NCI-H128 (cell line): ENCODE data around the gene ESPL1.
A peak's percentile ranks its signal among the peaks of the same experiment; 100 is the strongest.

ENCODE experiments used
- DNase-seq: peaks from one replicate; lab custom pipeline; 2025; ENCODE audit not compliant: unreplicated experiment; lab: John Stamatoyannopoulos, UW

The ESPL1 gene

DNA sequence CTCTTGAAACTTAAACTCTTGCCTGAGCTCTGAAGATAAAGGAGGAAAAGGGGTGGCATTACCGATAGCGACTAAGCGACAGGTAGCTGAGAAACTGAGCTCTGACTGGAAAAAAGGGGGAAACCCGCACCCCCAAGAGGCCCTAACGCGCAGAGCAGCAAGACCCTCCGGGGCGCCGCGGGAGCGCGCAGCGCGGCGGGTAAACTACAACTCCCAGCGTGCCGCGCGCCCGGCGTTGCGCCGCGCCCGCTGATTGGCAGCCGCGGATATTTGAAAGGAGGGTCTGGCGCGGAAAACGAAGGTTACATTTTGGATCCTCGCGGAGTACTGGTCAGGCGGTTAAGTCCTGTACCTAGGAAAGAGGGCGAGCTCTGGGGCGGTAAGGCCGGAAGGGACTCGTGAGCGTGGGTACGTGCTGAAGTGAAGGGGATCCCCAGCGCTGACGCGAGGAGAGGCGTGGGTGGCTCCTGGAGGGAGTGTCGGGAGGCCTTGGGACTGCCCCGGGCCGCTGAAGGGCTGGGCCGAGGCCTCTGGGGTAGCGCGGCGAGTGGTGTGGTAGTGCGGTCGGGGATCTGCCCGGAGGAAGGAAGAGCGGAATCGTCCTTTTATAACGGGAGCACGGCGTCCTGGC is at the start of gene ESPL1:
ESPL1 (plus strand) TSS at position 301 of the 631 bp plus-strand sequence. CDS start 468 bp downstream, outside the sequence.
- peak; percentile 44 for DNase-seq

DNA sequence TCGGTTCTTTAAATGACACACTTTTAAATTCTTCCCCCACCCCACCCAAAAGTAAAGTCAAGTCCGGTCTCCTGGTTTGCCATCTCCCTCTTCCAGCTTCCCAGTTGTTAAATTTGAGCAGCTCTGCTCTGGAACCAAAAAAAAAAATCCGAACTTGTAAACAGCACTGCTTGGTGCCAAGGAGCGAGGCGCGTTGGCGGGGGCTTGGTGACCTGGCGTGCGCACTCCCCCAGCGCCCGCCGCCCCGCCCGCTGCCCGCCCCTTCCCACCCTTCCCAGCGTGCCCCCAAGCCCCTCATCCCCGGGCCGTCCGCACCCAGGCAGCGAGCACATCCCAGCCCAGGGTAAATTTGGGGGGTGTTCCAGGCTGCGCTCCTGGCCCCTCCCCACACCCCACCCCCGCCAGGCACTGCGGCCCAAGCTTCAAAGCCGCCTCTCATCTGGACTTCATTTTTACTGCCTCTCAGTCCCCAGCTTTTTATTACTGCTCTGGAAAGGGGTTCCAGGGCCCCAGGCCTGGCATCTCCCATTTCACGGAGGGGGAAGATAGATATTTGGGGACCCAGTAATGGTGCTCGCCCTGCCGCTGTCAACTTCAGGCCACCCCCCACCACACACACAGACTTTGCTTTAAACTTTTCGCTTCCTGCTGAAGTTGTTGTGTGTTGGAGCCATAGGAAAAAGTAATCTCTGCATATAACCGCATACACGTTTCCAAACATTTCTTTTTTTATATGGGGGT is 49.4 kb upstream of the ESPL1 start:
- no peak for DNase-seq

DNA sequence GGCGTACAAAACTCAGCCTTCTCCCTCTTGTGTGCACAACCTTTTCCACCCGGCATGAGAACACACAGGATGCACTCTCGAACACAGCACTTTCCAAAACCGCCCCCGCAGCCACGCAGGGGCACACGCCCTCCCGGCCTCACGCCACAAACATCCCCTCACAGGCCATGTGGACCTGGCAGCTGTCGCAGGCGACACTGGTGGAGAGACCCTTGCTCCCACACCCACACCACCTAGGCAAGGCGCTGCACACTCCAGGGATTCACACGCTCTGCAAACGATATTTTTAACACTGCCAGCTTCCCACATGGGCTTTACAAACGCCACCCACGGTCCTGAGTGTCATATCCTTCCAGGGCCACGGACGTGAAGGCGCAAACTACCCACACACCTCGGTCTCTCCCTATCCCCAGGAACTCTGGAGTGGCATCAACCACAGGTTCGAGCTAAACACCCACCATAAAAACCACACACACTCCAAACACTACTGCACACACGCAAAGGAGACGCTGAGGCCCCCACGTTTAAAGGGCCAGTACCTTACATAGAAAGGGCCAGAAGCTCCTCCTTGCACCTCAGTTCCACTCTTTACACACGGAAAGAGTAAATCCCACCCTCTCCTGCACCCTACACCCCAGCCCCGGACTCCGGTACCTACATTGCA is 48.7 kb upstream of the ESPL1 start:
- DNase-seq, result no peak

DNA sequence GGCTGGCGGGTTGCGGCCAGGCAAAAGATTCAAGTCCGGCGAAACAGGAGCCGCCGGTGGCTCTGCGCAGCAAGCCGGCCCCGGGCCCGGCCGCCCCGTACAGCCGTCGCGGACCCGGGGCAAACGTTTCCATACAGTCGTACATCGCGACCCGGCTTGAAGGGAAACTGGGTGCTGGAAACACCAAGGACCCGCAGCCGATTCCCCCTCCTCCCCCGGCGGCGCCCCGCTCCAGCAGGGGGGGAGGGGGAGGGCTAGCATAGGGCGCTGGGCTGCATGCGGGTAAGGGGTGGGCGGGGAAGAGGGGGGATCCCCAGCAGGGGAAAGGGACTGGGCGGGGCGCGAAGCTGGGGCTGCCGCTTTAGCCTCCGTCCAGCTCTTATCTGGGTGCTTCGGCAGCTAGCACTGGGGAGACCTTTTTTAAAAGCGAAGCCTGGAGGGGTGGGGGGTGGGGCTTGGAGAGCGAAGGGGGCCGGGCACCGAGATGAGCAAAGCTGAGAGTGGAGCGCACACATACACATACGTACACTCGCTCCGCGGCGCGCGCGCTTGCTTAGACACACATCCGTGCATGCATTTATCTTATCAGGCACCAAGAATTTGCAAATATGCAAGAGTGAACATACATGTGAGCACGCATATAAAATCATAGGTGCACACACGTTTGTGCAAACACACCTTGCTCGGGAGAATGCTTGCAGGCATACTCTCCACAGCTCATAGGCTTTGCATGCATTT is 48.0 kb upstream of the ESPL1 start:
- DNase-seq, result no peak

DNA sequence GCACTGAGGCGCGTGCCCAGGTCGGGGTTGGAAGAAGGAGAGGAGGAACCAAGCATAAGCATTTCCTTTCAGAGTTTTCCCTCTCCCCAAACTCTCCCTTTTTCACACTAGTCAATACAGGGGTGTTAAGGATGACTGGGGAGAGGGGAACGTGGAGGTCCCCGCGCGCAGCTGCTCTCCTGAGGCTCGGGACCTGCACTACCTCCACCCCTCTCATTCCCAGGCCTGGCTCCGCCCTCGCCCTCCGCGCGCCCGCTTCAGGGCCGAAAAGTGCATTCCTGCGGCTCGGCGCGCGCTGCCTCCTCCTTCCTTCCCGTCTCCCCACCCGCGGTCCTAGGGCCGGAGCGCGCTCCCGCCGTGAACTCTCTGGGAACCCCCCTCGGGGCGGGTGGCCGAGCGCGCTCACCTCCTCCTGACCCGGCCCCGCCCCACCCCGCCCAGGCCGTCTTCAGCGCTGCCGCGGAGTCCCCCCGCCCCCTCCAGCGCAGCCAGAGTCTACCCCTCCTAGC is 47.4 kb upstream of the ESPL1 start:
- DNase-seq, result peak; percentile 73

DNA sequence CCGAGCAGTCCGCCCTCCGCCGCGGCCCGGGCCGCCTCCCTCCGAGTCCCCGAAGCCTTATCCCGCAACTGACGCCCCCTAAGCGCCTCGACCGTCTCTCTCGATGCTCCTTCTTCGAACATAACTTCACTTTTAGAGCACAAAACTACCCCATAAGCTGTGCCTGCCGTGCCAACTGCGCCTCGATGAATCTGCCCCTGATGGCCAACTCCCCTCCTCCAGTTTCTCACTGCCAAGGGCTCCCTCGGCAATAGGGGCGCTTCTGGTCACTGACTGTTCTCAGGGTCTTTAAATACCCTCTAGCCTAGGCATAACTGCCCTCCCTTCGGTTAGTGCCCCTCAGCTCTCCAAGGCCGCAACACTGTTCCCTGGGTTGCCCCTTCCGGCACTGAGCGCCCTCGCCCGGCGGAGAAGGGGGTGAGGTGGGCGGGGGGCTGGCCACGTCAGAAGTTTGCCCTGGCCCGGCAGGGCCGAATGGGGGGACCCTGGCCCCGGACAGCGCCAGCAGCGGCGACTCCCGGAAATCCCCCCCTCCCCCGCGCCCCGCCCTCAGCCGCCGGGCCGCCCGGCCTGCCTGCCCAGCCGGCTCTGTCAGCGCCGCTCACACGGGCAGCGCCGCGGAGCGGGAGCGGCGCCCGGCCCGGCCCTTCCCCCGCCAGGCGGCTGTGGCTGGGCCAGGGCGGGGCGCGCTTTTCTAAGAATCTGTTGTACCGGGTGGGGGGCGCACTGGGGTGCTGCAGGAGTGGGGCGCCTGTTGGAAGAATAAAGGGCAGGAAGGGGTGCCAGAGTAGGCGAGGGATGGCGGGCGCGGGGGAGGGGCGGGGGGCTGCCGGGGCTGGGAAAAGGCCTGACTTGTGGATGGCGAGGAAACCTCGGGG is 46.7 kb upstream of the ESPL1 start:
- no peak for DNase-seq

DNA sequence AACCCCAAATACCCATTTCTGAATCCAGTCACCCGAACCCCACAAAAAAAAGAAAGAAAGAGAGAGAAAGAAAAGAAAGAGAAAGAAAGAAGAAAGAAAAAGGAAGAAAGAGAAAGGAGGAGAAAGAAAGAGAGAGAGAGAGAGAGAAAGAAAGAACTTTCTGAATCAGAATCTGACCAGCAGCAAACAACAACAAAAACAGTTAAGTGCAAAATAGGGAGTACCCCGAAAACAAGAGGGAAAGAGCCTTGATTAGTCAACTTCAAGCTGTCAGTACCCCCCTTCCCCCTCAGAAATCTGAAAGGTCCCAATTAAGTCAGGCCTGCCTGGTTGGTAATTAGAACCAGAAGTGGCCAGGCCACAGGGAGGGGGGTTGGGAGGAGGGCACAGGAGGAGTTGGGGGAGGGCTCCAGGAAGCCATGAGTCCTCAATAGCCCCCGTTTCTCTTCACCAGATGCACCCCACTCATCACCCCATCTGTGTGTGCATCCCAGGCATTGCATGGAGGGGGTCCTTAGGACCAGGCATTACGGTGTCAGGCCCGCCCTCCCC is 45.9 kb upstream of the ESPL1 start:
- no peak for DNase-seq

DNA sequence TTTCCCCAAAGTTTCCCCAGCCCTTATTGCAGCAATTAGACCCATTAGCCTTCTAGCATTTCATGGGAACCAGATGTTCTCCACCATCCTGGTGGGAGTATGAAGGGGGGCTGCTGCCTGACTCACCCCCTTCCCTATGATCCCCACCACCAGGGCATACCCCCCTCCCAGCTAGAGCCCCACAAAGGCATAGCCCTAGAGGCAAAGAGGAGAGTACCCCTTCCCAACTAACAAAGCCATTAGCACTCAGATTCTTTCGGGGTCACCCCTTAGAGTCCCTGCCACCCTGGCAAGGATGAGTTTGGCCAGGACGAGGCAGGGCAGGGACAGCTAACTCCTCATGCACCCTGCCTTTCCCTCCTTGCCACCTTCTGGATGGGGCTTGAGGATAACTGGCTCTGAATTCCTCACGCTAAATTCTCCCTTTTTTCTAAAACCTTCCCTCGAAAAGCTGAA is 45.3 kb upstream of the ESPL1 start:
- no peak for DNase-seq

DNA sequence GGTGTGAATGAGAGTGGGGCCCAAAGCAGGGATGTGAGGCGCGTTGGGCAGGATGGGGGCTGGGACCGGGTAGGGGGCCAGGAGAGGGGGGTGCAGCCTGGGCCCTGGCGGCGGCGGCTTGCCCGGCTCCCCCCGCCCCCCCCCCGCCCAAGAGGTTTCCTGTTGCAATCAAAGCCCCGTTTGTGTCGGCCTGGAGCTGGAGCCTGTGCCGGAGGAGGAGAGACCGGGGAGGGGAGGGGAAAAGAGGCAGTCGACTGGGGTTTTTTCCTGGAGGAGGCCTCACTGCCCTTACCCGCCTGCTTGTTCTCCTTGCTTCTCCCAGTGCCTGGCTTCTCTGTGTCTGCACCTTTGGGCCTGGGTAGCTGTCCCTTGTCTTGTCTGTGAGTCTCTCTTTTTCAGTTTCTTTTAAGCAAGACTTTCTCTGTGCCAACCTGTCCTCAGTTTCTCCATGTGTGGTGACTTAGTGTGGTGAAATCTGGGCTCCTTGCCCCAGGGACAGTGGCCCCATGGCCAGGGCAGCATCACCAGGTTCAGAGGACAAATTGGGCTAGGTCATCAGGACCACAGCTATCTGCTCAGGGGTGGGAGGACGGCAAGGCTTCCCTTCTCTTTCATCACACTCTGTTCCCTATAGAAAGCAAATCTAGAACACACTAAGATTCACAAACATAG is 44.6 kb upstream of the ESPL1 start:
- DNase-seq, result no peak

DNA sequence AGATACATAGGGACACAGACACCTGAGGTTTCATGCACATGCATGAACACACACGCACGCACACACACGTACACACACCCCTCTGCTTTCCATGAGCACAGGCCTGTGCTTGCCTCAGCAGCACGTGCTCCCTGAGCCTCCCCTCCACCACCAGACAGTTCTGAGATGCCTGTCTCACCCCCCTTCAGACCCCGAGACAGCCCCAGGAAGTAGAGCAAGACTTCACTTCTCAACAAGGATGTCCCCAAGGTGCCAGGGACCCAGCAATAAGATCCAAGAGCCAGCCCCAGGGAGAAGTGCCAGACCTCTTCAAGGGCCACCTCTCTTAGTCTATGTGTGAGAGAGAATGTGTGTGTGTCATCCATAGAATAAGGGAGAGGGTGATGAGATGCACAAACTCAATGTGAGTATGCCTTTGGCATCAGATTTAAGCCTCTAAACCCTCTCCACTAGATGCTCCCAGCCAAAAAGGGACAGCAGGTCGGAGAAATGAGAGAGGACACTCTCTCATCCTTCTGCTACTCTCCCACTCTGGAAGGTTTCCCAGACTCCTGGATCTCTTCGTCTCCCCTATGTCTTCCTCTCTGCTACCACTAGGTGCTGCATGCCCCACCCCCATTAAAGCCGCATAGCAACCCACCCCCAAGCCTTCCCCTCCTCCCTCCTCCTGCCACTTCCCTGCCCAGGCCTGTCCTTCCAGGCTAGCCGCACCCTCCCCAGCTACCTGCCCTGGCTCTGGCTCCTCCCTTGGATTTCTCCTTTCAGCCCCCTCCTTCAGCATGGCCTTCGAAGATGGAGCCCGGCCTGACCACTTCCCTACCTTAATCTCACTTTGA is 43.8 kb upstream of the ESPL1 start:
- no peak for DNase-seq

DNA sequence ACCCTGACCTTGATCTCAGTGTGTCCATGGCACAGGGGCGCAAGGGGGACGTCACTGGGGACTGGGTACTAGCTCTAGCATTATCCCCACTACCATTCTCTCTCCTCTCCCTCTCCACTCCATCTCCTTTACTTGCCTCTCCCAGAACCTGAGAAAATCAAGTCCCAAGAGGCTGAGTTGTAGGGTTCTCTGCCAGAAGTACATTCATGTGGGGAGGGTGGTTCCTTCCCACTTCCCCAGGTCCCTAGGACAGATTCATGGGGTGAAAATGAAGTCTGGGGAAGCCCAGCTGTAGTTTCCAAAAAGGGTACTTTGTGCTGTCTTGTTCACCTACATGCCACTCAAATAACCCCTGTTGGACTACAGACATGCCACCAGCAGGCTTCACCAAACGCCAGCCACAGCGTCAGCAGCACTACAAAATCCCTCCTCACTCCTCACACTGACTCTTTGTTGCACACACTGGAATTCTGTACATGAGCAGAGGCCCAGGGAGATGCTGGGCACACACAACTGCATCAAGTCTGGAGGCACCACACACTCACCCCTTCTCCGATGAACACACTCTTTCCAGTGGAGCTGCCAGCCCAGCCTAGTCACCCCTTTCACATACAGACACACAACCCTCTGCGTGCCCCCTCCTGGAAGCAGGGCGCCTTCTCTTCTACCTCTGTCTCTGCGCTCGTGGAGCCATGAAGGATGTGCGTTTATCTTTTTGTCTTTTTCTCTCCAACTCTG is 43.0 kb upstream of the ESPL1 start:
- DNase-seq, result no peak

DNA sequence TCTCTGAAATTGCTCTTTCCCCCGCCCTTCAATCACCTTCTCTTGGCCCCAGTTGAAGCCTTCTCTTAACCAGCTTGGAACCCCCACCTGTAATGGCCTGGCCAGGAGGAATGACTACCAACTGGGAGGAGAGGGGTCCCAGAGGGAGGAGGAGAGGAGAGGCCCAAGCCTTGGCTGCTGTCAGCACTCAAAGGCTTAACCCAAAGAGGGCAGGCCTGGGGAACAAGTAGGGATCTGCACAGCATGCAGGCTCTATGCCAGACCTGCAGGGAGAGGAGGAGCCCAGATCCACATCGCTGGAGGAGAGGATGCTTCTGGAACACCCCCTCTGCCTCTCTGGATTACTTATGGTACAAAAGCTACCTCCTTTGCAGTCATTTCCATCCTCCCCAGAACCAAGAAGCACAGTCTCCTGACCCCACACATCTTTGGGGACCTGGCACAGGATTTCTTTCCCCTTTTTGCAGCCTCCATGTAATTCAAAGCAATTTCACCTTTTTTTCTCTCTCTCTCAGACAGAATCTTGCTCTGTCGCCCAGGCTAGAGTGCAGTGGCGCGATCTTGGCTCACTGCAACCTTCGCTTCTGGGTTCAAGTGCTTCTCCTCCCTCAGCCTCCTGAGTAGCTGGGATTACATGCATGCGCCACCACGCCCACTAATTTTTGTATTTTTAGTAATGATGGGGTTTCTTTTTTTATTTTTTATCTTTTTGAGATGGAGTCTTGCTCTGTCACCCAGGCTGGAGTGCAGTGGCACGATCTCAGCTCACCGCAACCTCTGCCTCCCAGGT is 42.3 kb upstream of the ESPL1 start:
- no peak for DNase-seq

DNA sequence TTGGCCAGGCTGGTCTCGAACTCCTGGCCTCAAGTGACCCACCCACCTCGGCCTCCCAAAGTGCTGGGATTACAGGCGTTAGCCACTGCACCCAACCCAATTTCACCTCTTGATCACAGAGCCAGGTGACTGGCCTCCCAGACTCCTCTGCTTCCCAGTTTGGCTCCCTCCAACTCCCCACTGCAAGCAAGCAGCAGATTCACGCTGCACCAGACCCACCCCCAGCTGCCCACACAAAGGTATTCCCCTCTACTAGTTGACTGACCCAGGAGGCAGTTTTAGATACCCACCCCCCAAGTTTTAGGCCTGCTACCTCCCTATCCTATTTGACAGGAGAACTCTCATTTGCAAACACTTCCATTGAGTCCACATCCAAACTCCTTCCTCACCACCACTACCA is 41.3 kb upstream of the ESPL1 start:
- no peak for DNase-seq

DNA sequence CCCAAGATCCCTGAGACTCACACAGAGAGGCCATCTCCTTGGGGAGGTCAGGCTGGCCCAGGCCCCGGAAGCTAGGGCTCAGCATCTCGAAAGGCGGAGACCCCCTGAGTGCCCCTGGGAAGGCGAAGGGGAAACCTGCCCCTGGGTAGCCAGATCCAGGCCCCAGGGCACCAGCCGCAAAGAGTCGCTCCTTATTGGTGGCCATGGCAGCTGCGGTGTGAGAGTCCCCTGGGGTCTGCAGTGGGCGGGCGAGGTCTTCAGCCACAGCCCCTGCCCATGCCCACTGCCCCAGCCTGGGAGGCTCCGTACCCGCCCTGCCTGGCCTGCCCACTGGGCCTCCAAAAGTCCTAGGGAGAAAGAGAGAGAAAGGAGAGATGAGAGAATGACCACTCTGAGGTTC is 40.8 kb upstream of the ESPL1 start:
- DNase-seq, result no peak

DNA sequence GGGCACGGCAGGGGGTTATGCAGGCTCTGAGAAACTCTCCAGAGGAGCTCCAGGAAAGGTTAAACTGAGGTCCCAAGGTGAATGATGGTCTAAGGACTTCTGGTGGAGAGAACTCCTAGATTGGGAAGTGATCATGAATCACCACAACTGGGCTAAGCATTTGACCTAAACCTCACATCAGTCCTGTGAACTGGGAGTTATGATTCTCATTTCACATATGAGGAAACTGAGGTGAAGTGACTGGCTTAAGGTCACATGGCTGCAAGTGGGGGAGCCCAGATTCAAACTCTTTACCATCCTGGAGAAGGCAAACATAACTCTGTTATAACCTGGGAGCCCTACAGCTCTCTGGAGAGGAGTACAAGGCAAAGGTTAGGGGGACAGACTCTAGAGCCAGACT is 40.3 kb upstream of the ESPL1 start:
- DNase-seq, result no peak

DNA sequence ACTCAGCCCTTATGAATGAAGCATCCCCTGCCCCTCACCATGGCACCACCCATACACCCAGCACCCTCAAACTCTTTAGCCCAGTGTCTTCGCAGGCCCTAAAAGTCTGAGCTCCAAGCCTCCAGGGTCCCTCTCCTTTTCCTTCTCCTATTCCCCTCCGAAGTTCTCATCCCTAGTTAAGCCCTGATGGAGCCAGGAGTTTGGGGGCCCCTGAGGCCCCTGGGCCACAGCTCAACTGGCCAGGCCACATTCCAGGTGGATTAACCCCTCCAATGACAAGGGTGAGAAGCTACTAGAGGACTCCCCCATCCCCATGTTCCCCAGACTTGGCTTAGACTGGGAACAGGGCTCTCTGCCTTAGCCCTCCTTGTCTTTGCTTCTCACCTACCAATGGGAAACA is 38.6 kb upstream of the ESPL1 start:
- DNase-seq, result no peak
